Caco-2 (cell line): ENCODE results near the gene NEK7. TPM values are rescaled to one million over a fixed set of nuclear protein-coding genes. Genes with fewer than 3 reads are reported as not detected.

Experiments used
- BruUV-seq: library from RNA; stranded (reverse); fragments of 400-500 nt; replicated peaks from 2 replicates; lab custom pipeline; 2021; lab: Mats Ljungman, UMichigan
- CTCF ChIA-PET: fragments of 300-600 bp; sonication (Branson Sonifier 250); formaldehyde crosslinking; loops from one replicate; lab custom pipeline; 2022; ENCODE audit warnings: antibody characterized with exemption; lab: Charles Lee
- POLR2A ChIA-PET: fragments of 300-600 bp; sonication (Branson Sonifier 250); formaldehyde crosslinking; loops from one replicate; lab custom pipeline; 2022; ENCODE audit warnings: antibody characterized with exemption; lab: Charles Lee
- DNase-seq, 2 experiments: peaks; one replicate each; pipeline versions ENCODE4 v3.0.0 to v3.0.0-alpha.2; 2020 to 2022
- H3K27me3 ChIP-seq: replicated peaks from 2 replicates; pipeline ENCODE4 v1.6.0; 2011; ENCODE audit warnings: low read length; ENCODE audit not compliant: control insufficient read depth, insufficient read depth
- H3K36me3 ChIP-seq: 2 replicates; pipeline ENCODE4 v1.5.1; 2011; ENCODE audit warnings: low read length; ENCODE audit not compliant: control insufficient read depth, insufficient read depth
- H3K4me1 ChIP-seq: fragments of 250-450 bp; sonication (Bioruptor Pico); 2 replicates; pipeline ENCODE4 v1.5.1; 2020; ENCODE audit warnings: mild to moderate bottlenecking
- H3K4me3 ChIP-seq: 2 replicates; pipeline ENCODE4 v1.5.1; 2011; ENCODE audit warnings: low read depth, mild to moderate bottlenecking, control low read depth, low read length
- H3K9me3 ChIP-seq: fragments of 250-450 bp; sonication (Bioruptor Pico); 2 replicates; pipeline ENCODE4 v1.5.1; 2020; ENCODE audit warnings: mild to moderate bottlenecking, moderate library complexity
- H3K27ac Mint-ChIP-seq: one replicate; pipeline ENCODE4 v1.8.0; 2022; ENCODE audit warnings: mixed read lengths; ENCODE audit not compliant: unreplicated experiment
- H3K27me3 Mint-ChIP-seq: one replicate; pipeline ENCODE4 v1.8.0; 2022; ENCODE audit warnings: mixed read lengths; ENCODE audit not compliant: insufficient read depth, unreplicated experiment
- H3K36me3 Mint-ChIP-seq: one replicate; pipeline ENCODE4 v1.8.0; 2022; ENCODE audit warnings: mild to moderate bottlenecking, mixed read lengths; ENCODE audit not compliant: insufficient read depth, unreplicated experiment
- H3K4me1 Mint-ChIP-seq: one replicate; pipeline ENCODE4 v1.8.0; 2022; ENCODE audit warnings: low read depth, mixed read lengths; ENCODE audit not compliant: unreplicated experiment
- H3K4me3 Mint-ChIP-seq: one replicate; pipeline ENCODE4 v1.8.0; 2022; ENCODE audit warnings: mild to moderate bottlenecking, moderate library complexity, mixed read lengths; ENCODE audit not compliant: unreplicated experiment
- H3K9me3 Mint-ChIP-seq: one replicate; pipeline ENCODE4 v1.8.0; 2022; ENCODE audit warnings: mixed read lengths; ENCODE audit not compliant: unreplicated experiment
- intact Hi-C: fragments of 100-400 bp; cut with micrococcal nuclease; formaldehyde crosslinking; loops from one replicate; pipeline ENCODE4 v1.10.0; 2022; ENCODE audit not compliant: unreplicated experiment
- total RNA-seq: library from RNA; stranded (reverse); gene quantifications from 2 replicates; pipeline ENCODE4 v1.2.3, GENCODE V29; 2022
- TF ChIP-seq, protein P1 (sequence below), 2 experiments: fragments of 200-600 bp in 1 of 2; IDR thresholded peaks; 1 replicate in 1 of 2; 2 replicates in 1 of 2; pipeline versions ENCODE4 v1.5.1 to v1.8.0; 2011 to 2022; ENCODE audit warnings: antibody characterized with exemption in 1 of 2, control low read depth in 1 of 2, inconsistent platforms in 1 of 2, low read depth in 1 of 2, low read length in 1 of 2, mild to moderate bottlenecking in 1 of 2, moderate library complexity in 1 of 2; ENCODE audit not compliant: insufficient read depth in 1 of 2, severe bottlenecking in 1 of 2, unreplicated experiment in 1 of 2

Gene NEK7
- total RNA-seq, 1 experiment from 2014 or later: 56.1 TPM

DNA sequence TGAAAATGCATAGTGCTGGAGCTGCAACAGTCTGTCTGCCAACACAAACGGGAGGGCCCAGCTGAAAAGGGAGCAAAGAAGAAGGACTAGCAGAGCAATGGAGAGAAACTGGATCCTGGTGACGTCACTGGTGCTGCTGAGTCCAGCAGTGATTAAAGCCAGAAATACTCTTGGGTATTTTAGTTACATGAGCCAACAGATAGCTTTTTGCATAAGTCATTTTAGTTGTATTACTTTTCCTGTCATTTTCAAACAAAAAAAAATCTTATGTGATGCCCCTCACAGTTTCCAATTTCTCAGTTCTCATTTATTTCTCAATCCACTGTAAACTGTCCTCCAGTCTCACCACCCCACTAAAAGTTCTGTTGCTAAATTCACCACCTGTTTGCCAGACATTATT, 38.7 kb upstream of the NEK7 start:
- ChIA-PET CTCF (interaction anchor here (0.5 kb wide), 1 partner anchor 48 kb away, joined by 3 read pairs; no protein-coding TSS in a partner anchor), POLR2A (no interaction called here)
- H3K27me3 Mint-ChIP-seq: no peaks in the 10 kb centered on the region
- DNase-seq: no peak
- H3K4me1 Mint-ChIP-seq: no peaks in the 10 kb centered on the region
- Histone ChIP-seq H3K4me1 (no peaks in the 10 kb centered on the region), H3K4me3 (no peak overlapping the region), H3K9me3 (no peaks in the 10 kb centered on the region), H3K27me3 (no peaks in the 10 kb centered on the region), H3K36me3 (no peaks in the 10 kb centered on the region)
- TF ChIP-seq, protein P1, sequence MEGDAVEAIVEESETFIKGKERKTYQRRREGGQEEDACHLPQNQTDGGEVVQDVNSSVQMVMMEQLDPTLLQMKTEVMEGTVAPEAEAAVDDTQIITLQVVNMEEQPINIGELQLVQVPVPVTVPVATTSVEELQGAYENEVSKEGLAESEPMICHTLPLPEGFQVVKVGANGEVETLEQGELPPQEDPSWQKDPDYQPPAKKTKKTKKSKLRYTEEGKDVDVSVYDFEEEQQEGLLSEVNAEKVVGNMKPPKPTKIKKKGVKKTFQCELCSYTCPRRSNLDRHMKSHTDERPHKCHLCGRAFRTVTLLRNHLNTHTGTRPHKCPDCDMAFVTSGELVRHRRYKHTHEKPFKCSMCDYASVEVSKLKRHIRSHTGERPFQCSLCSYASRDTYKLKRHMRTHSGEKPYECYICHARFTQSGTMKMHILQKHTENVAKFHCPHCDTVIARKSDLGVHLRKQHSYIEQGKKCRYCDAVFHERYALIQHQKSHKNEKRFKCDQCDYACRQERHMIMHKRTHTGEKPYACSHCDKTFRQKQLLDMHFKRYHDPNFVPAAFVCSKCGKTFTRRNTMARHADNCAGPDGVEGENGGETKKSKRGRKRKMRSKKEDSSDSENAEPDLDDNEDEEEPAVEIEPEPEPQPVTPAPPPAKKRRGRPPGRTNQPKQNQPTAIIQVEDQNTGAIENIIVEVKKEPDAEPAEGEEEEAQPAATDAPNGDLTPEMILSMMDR (IDR thresholded peaks at IDR 0.05; ENCODE audit: insufficient read depth in 1 of 2, low read depth in 1 of 2, low read length in 1 of 2, severe bottlenecking in 1 of 2, unreplicated experiment in 1 of 2): no peak
- H3K27ac Mint-ChIP-seq: no peak overlapping the region
- H3K36me3 Mint-ChIP-seq: no peaks in the 10 kb centered on the region
- BruUV-seq: no TSS peak
- no peaks in the 10 kb centered on the region for H3K9me3 Mint-ChIP-seq
- intact Hi-C loops: no loop called here
- H3K4me3 Mint-ChIP-seq: no peak overlapping the region

DNA sequence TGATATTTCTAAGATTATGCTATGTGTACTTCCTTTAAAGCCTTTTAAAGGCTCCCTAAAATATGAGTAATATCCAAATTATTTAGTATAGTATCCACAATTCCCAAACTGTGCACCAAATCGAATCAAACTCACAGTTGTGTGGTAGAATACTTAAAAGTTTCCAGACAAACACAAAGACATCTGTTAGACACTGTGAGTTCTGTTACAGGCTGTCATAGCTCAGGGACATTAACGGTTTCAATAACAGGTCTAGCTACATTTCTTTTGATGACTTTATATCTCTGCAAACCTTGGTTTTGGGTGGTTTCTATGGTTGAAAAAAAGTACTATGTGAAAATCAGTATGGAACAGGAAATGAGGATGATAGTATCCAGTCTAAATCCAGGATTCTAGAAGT, 36.9 kb upstream of the NEK7 start:
- Mint-ChIP-seq H3K36me3 (no peaks in the 10 kb centered on the region), H3K4me3 (no peak overlapping the region), H3K27me3 (no peaks in the 10 kb centered on the region), H3K4me1 (no peaks in the 10 kb centered on the region), H3K27ac (no peak overlapping the region), H3K9me3 (no peaks in the 10 kb centered on the region)
- no peak for DNase-seq
- Histone ChIP-seq H3K4me3 (no peak overlapping the region), H3K27me3 (no peaks in the 10 kb centered on the region), H3K36me3 (no peaks in the 10 kb centered on the region), H3K9me3 (no peaks in the 10 kb centered on the region), H3K4me1 (no peaks in the 10 kb centered on the region)
- TF ChIP-seq, protein P1 (IDR thresholded peaks at IDR 0.05; ENCODE audit: insufficient read depth in 1 of 2, low read depth in 1 of 2, low read length in 1 of 2, severe bottlenecking in 1 of 2, unreplicated experiment in 1 of 2): no peak
- intact Hi-C loops: no loop called here
- POLR2A ChIA-PET: no interaction called here
- BruUV-seq: no TSS peak
- CTCF ChIA-PET: no interaction called here

DNA sequence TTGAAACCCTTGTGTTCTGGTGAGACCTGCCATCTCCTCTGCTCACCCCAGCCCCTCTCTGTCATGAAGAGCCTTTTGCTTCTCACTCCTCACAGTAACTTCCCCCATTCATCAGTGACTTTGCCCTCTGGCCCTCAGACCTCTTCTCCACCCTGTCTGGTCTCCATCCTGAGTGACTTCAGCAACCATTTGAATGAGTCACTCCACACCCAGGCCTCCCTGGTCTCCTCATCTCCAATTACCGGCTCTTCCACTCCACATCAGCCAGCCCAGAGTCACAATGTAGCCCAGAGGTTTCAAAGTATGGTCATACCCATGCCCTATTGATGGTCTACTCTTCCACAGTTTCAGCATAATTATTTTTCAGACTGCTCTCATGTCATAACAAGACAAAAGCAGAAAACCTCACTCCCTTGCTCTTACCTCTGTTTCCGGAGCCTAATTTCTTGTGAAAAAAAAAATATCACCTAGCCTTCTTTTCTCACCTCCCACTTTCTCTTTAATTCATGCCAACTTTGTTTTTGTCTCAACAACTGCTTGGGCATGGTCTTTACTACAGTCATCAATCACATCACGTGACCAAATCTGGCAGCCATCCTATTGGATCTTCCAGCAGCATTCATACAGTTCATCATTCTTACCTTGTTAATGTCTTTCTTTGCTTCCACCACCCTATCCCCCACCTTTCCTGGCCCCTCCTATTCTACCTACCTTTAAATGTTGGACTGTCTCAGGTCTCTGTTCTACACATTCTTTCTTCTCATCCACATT, 35.6 kb upstream of the NEK7 start:
- H3K4me1 Mint-ChIP-seq: no peaks in the 10 kb centered on the region
- no peak overlapping the region for H3K27ac Mint-ChIP-seq
- no peaks in the 10 kb centered on the region for H3K27me3 Mint-ChIP-seq
- ChIA-PET CTCF (no interaction called here), POLR2A (no interaction called here)
- DNase-seq: no peak
- TF ChIP-seq, protein P1 (IDR thresholded peaks at IDR 0.05; ENCODE audit: insufficient read depth in 1 of 2, low read depth in 1 of 2, low read length in 1 of 2, severe bottlenecking in 1 of 2, unreplicated experiment in 1 of 2): no peak
- Histone ChIP-seq H3K4me1 (peaks cover 2% of the 10 kb centered on the region; the same call in 1 of the 2 replicates), H3K27me3 (no peaks in the 10 kb centered on the region), H3K9me3 (no peaks in the 10 kb centered on the region), H3K4me3 (no peak overlapping the region), H3K36me3 (no peaks in the 10 kb centered on the region)
- H3K36me3 Mint-ChIP-seq: no peaks in the 10 kb centered on the region
- BruUV-seq: no TSS peak
- H3K9me3 Mint-ChIP-seq: no peaks in the 10 kb centered on the region
- intact Hi-C loops: no loop called here
- no peak overlapping the region for H3K4me3 Mint-ChIP-seq
